NOMO-1 treated with dmso at 0.1 percent for 144 hours (cell line): ENCODE measurements around the gene CWF19L2.
"Not testable (repeated sequence)": the region's sequence is repeated elsewhere in the genome, so short reads cannot be mapped to it uniquely, and the experiment has no call there.

Source experiments
- DNase-seq: peaks from one replicate; lab custom pipeline; 2025; ENCODE audit not compliant: unreplicated experiment; lab: John Stamatoyannopoulos, UW

CWF19L2 gene

GRCh38 chr11:107457558-107458271 is at the start of gene CWF19L2:
Gene CWF19L2 (minus strand): TSS chr11:107457825. CDS start chr11:107457816, 9 bp downstream.
- DNase-seq = peak; percentile 84

- no peak for DNase-seq
Observed at GRCh38 chr11:107505647-107506225, 48.1 kb upstream of the CWF19L2 start.

GRCh38 chr11:107504981-107505380 is 47.4 kb upstream of the CWF19L2 start:
- DNase-seq = no peak

GRCh38 chr11:107501713-107502112 is 44.1 kb upstream of the CWF19L2 start:
- DNase-seq = no peak

- DNase-seq = not testable (repeated sequence)
Observed at GRCh38 chr11:107497371-107497770, 39.7 kb upstream of the CWF19L2 start.

- no peak for DNase-seq
Observed at GRCh38 chr11:107496011-107496410, 38.4 kb upstream of the CWF19L2 start.

GRCh38 chr11:107494055-107494454 is 36.4 kb upstream of the CWF19L2 start:
- no peak for DNase-seq

GRCh38 chr11:107493117-107493516 is 35.5 kb upstream of the CWF19L2 start:
- no peak for DNase-seq

GRCh38 chr11:107490836-107491235 is 33.2 kb upstream of the CWF19L2 start:
- no peak for DNase-seq

GRCh38 chr11:107482234-107482633 is 24.6 kb upstream of the CWF19L2 start:
- DNase-seq = no peak

GRCh38 chr11:107478922-107479321 is 21.3 kb upstream of the CWF19L2 start:
- DNase-seq = no peak

GRCh38 chr11:107477820-107478219 is 20.2 kb upstream of the CWF19L2 start:
- DNase-seq = no peak

GRCh38 chr11:107473792-107474191 is 16.2 kb upstream of the CWF19L2 start:
- no peak for DNase-seq

- DNase-seq = no peak
Observed at GRCh38 chr11:107472966-107473365, 15.3 kb upstream of the CWF19L2 start.

- no peak for DNase-seq
Observed at GRCh38 chr11:107468596-107468995, 11.0 kb upstream of the CWF19L2 start.

GRCh38 chr11:107467696-107468095 is 10.1 kb upstream of the CWF19L2 start:
- DNase-seq = no peak

- DNase-seq = not testable (repeated sequence)
Observed at GRCh38 chr11:107466275-107466866, 8.7 kb upstream of the CWF19L2 start.

- DNase-seq = no peak
Observed at GRCh38 chr11:107457205-107457557, 444 bp downstream of the CWF19L2 start.

- no peak for DNase-seq
Observed at GRCh38 chr11:107453594-107454286, 3.9 kb downstream of the CWF19L2 start.

- DNase-seq = no peak
Observed at GRCh38 chr11:107446822-107447431, 10.7 kb downstream of the CWF19L2 start.

GRCh38 chr11:107442715-107443215 is 14.9 kb downstream of the CWF19L2 start:
- DNase-seq = no peak
